Right lobe of liver (tissue), 4 donors: ENCODE results near the gene SHOC2.

Experiments
- POLR2A ChIP-seq: fragments of 450-650 bp; IDR thresholded peaks from one replicate; pipeline ENCODE4 v1.6.1; 2017; ENCODE audit warnings: antibody characterized with exemption, mild to moderate bottlenecking
- TF ChIP-seq, protein P1 (sequence below), 4 donors: fragments of 200-600 bp in 3 of 4; fragments of 450-650 bp in 1 of 4; IDR thresholded peaks; one replicate each; pipeline versions ENCODE4 v1.5.1 to v1.8.0; 2016 to 2022; ENCODE audit warnings: antibody characterized with exemption in 4 of 4, mild to moderate bottlenecking in 2 of 4
- donor health status: DM: no; HTN: no; CAD: no.
- donor health status: DM: no; HTN: no; CAD: no.
- donor health status: DM: no; HTN: yes; CAD: no.

- TF ChIP-seq, protein P1, sequence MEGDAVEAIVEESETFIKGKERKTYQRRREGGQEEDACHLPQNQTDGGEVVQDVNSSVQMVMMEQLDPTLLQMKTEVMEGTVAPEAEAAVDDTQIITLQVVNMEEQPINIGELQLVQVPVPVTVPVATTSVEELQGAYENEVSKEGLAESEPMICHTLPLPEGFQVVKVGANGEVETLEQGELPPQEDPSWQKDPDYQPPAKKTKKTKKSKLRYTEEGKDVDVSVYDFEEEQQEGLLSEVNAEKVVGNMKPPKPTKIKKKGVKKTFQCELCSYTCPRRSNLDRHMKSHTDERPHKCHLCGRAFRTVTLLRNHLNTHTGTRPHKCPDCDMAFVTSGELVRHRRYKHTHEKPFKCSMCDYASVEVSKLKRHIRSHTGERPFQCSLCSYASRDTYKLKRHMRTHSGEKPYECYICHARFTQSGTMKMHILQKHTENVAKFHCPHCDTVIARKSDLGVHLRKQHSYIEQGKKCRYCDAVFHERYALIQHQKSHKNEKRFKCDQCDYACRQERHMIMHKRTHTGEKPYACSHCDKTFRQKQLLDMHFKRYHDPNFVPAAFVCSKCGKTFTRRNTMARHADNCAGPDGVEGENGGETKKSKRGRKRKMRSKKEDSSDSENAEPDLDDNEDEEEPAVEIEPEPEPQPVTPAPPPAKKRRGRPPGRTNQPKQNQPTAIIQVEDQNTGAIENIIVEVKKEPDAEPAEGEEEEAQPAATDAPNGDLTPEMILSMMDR (IDR thresholded peaks at IDR 0.05) = no peak
- TF ChIP-seq POLR2A = no peak
Observed at GRCh38 chr10:110972231-110973134, 53.1 kb downstream of the SHOC2 start.
